Left lung (tissue), 10 donors: ENCODE results near the gene PES1. TPM values are rescaled to one million over a fixed set of nuclear protein-coding genes. Genes with fewer than 3 reads are reported as not detected.
"Not testable (repeated sequence)": the region's sequence is repeated elsewhere in the genome, so short reads cannot be mapped to it uniquely, and the experiment has no call there.

ENCODE experiments used
- ATAC-seq: fragments of 200-7000 bp; cut with Tn5 transposase; one replicate; pipeline ENCODE4 v1.9.1; 2020; ENCODE audit warnings: moderate library complexity
- DNase-seq, 4 donors: peaks; one replicate each; pipeline ENCODE4 v3.0.0-alpha.2; 2013 to 2020
- H3K27ac ChIP-seq, 2 donors: fragments of 200-600 bp; sonication (generic) in 1 of 2; one replicate each; pipeline versions ENCODE4 v1.5.0 to v1.8.0; 2020 to 2021
- H3K27me3 ChIP-seq, 2 donors: fragments of 200-600 bp; sonication (generic) in 1 of 2; one replicate each; pipeline versions ENCODE4 v1.5.0 to v1.8.0; 2020 to 2021
- H3K36me3 ChIP-seq, 2 donors: fragments of 200-600 bp; sonication (generic) in 1 of 2; one replicate each; pipeline versions ENCODE4 v1.5.0 to v1.8.0; 2020 to 2021
- H3K4me1 ChIP-seq, 2 donors: fragments of 200-600 bp; one replicate each; pipeline ENCODE4 v1.8.0; 2021
- H3K4me3 ChIP-seq, 2 donors: fragments of 200-600 bp; sonication (generic) in 1 of 2; one replicate each; pipeline versions ENCODE4 v1.5.0 to v1.8.0; 2020 to 2021; ENCODE audit warnings: mild to moderate bottlenecking in 1 of 2
- H3K9me3 ChIP-seq, 2 donors: fragments of 200-600 bp; sonication (generic) in 1 of 2; one replicate each; pipeline versions ENCODE4 v1.5.0 to v1.8.0; 2020 to 2021
- CTCF ChIP-seq, 2 donors: fragments of 200-600 bp; sonication (generic) in 1 of 2; IDR thresholded peaks; one replicate each; pipeline versions ENCODE4 v1.5.0 to v1.8.0; 2021; ENCODE audit warnings: antibody characterized with exemption in 2 of 2
- intact Hi-C, 2 donors: fragments of 100-400 bp; cut with DNase I; formaldehyde crosslinking; loops; one replicate each; pipeline versions ENCODE4 v1.11.2 to v1.14.2; 2022
- polyA plus RNA-seq, 6 donors: library from polyadenylated mRNA; unstranded; fragments of 120-200 nt; gene quantifications; one replicate each; pipeline ENCODE4 v1.2.1, GENCODE V29; 2013; ENCODE audit not compliant: insufficient read length in 6 of 6
- total RNA-seq, 2 donors: library from RNA; stranded (reverse); fragmentation: NEBNext Ultra II Directional; extraction: Animal tissue kit (Norgen Biotek cat#: 25700); gene quantifications; one replicate each; pipeline ENCODE4 v1.2.1, GENCODE V29; 2021
- donor health status: DM: no; HTN: yes; CAD: no.
- donor health status: DM: no; HTN: no; CAD: no.

PES1 gene
- total and polyA plus RNA-seq, 8 donors, result 45.2 to 70.6 (median 63.4) TPM

- Histone ChIP-seq H3K9me3 (no peaks in the 10 kb centered on the region), H3K27ac (no peak overlapping the region), H3K4me1 (peaks cover 0 to 21% of the 10 kb centered on the region in 2 donors), H3K27me3 (peaks cover 0 to 16% of the 10 kb centered on the region in 2 donors), H3K36me3 (peaks cover 0 to 29% of the 10 kb centered on the region in 2 donors), H3K4me3 (no peak overlapping the region)
- intact Hi-C loops, result no loop called here
- ATAC-seq (peak; percentile 34), DNase-seq (no peak)
- no peak for TF ChIP-seq CTCF (IDR thresholded peaks at IDR 0.05)
Measured at GRCh38 chr22:30572840-30573593, 18.7 kb downstream of the PES1 start.

GRCh38 chr22:30572210-30572609 is 19.5 kb downstream of the PES1 start:
- Histone ChIP-seq H3K27ac (no peak overlapping the region), H3K4me3 (no peak overlapping the region), H3K27me3 (peaks cover 0 to 16% of the 10 kb centered on the region in 2 donors), H3K9me3 (no peaks in the 10 kb centered on the region), H3K36me3 (peaks cover 0 to 21% of the 10 kb centered on the region in 2 donors), H3K4me1 (peaks cover 0 to 21% of the 10 kb centered on the region in 2 donors)
- TF ChIP-seq CTCF (IDR thresholded peaks at IDR 0.05), result no peak
- intact Hi-C loops, result no loop called here
- DNase-seq (no peak), ATAC-seq (no peak)

GRCh38 chr22:30569674-30570202 is 22.0 kb downstream of the PES1 start:
- no peak overlapping the region for H3K4me3 ChIP-seq
- no peaks in the 10 kb centered on the region for H3K36me3 ChIP-seq
- ATAC-seq (no peak), DNase-seq (peak in 1 of 4 donors; percentile 48)
- intact Hi-C loops, result no loop called here
- no peak overlapping the region for H3K27ac ChIP-seq
- TF ChIP-seq CTCF (IDR thresholded peaks at IDR 0.05), result no peak
- H3K9me3 ChIP-seq, result no peaks in the 10 kb centered on the region
- H3K27me3 ChIP-seq, result peaks cover 0 to 13% of the 10 kb centered on the region in 2 donors
- peaks cover 0 to 11% of the 10 kb centered on the region in 2 donors for H3K4me1 ChIP-seq

GRCh38 chr22:30568137-30568805 is 23.4 kb downstream of the PES1 start:
- TF ChIP-seq CTCF (IDR thresholded peaks at IDR 0.05), result no peak
- ATAC-seq (no peak), DNase-seq (peak in 1 of 4 donors; percentile 2)
- peaks cover 0 to 3% of the 10 kb centered on the region in 2 donors for H3K27me3 ChIP-seq
- H3K36me3 ChIP-seq, result no peaks in the 10 kb centered on the region
- H3K4me3 ChIP-seq, result no peak overlapping the region
- no peak overlapping the region for H3K27ac ChIP-seq
- peaks cover 0 to under 1% of the 10 kb centered on the region in 2 donors for H3K4me1 ChIP-seq
- H3K9me3 ChIP-seq, result no peaks in the 10 kb centered on the region
- intact Hi-C loops, result no loop called here

- H3K27ac ChIP-seq, H3K9me3 ChIP-seq, H3K27me3 ChIP-seq, H3K4me3 ChIP-seq, H3K4me1 ChIP-seq, ATAC-seq, intact Hi-C loops, H3K36me3 ChIP-seq: not testable (repeated sequence)
- DNase-seq, result peak in 1 of 4 donors; percentile 4
Measured at GRCh38 chr22:30567277-30567676, 24.4 kb downstream of the PES1 start.
